K562 (cell line): ENCODE measurements around the gene UBQLN3. TPM values are rescaled to one million over a fixed set of nuclear protein-coding genes. Genes with fewer than 3 reads are reported as not detected.
A peak's percentile ranks its signal among the peaks of the same experiment; 100 is the strongest.

ENCODE experiments used
- BCLAF1 ChIP-seq, 2 experiments: fragments of 450-650 bp in 1 of 2; IDR thresholded peaks; 2 replicates each; pipeline ENCODE4 v1.6.1; 2011 to 2017; ENCODE audit warnings: low read depth in 2 of 2, antibody characterized with exemption in 1 of 2, borderline replicate concordance in 1 of 2, low read length in 1 of 2, mild to moderate bottlenecking in 1 of 2, mixed read lengths in 1 of 2; ENCODE audit not compliant: control insufficient read depth in 1 of 2
- BRF2 ChIP-seq: IDR thresholded peaks from 3 replicates; pipeline ENCODE4 v1.6.1; 2011; ENCODE audit warnings: borderline replicate concordance, mild to moderate bottlenecking; ENCODE audit not compliant: insufficient read length, insufficient read depth
- CHD2 ChIP-seq: IDR thresholded peaks from 2 replicates; pipeline ENCODE4 v1.6.1; 2011; ENCODE audit warnings: low read depth, low read length
- DDX20 ChIP-seq: fragments of 450-650 bp; IDR thresholded peaks from 2 replicates; pipeline ENCODE4 v1.6.1; 2016; ENCODE audit warnings: missing genetic modification characterization, low read depth, mild to moderate bottlenecking, missing compliant biosample characterization, moderate library complexity
- HNRNPL ChIP-seq: fragments of 200-400 bp; formaldehyde crosslinking; IDR thresholded peaks from 2 replicates; pipeline ENCODE4 v1.6.1; 2017; ENCODE audit warnings: low read depth, mild to moderate bottlenecking, low read length
- MAZ ChIP-seq, 2 experiments: fragments of 450-650 bp in 1 of 2; sonication (generic) in 1 of 2; formaldehyde crosslinking; IDR thresholded peaks in 1 of 2; conservative IDR thresholded peaks in 1 of 2; 2 replicates each; pipeline versions ENCODE4 v1.4.0 to v1.5.0; 2020; ENCODE audit warnings: mild to moderate bottlenecking in 1 of 2, missing genetic modification reagents in 1 of 2
- MIER1 ChIP-seq: fragments of 450-650 bp; IDR thresholded peaks from 2 replicates; pipeline ENCODE4 v1.6.1; 2016; ENCODE audit warnings: antibody characterized with exemption, mild to moderate bottlenecking, low read depth
- NFYB ChIP-seq: IDR thresholded peaks from 2 replicates; pipeline ENCODE4 v1.6.1; 2011; ENCODE audit warnings: mild to moderate bottlenecking, moderate library complexity; ENCODE audit not compliant: insufficient read length; ENCODE audit errors: extremely low read depth
- RAD51 ChIP-seq: fragments of 450-650 bp; IDR thresholded peaks from 2 replicates; pipeline ENCODE4 v1.7.1; 2016; ENCODE audit warnings: low read depth, mild to moderate bottlenecking, borderline replicate concordance
- SMAD3 ChIP-seq: fragments of 450-650 bp; formaldehyde crosslinking; conservative IDR thresholded peaks from 2 replicates; pipeline ENCODE4 v1.4.0; 2020; ENCODE audit warnings: mild to moderate bottlenecking
- TRIM24 ChIP-seq, 2 experiments: fragments of 450-650 bp; IDR thresholded peaks; 2 replicates each; pipeline ENCODE4 v1.6.1; 2016
- ZC3H8 ChIP-seq: fragments of 450-650 bp; IDR thresholded peaks from 2 replicates; pipeline ENCODE4 v1.6.1; 2017
- ZNF175 ChIP-seq: fragments of 200-800 bp; sonication (Bioruptor generic); IDR thresholded peaks from 2 replicates; pipeline ENCODE4 v1.6.1; 2016; ENCODE audit warnings: low read depth, mild to moderate bottlenecking, missing genetic modification characterization, missing compliant biosample characterization
- ZNF395 ChIP-seq: fragments of 200-800 bp; sonication (Bioruptor generic); IDR thresholded peaks from 2 replicates; pipeline ENCODE4 v1.6.1; 2017; ENCODE audit warnings: missing genetic modification characterization, missing compliant biosample characterization
- ZNF551 ChIP-seq: fragments of 250-450 bp; sonication (Bioruptor Pico); IDR thresholded peaks from 2 replicates; pipeline ENCODE4 v1.5.0; 2021; ENCODE audit warnings: mild to moderate bottlenecking, moderate library complexity
- ZNF609 ChIP-seq: sonication (generic); formaldehyde crosslinking; IDR thresholded peaks from 2 replicates; pipeline ENCODE4 v1.8.1; 2023; ENCODE audit warnings: missing genetic modification reagents, mild to moderate bottlenecking, borderline replicate concordance
- ZSCAN29 ChIP-seq: fragments of 450-650 bp; IDR thresholded peaks from 2 replicates; pipeline ENCODE4 v1.6.1; 2017
- polyA plus RNA-seq, 8 experiments: library from polyadenylated mRNA; depleted of rRNA in 4 of 8; stranded (reverse) in 5 of 8; unstranded in 3 of 8; fragments of >200 nt; fragmentation: Nextera tagmentation in 2 of 8; fragmentation: Illumina TruSeq in 1 of 8; extraction: Ambion mirVana in 2 of 8; extraction: Trizol in 1 of 8; gene quantifications; 2 replicates each; pipeline versions ENCODE4 v1.2.1 to v1.2.3, GENCODE V29; 2011 to 2014; ENCODE audit warnings: inconsistent platforms in 1 of 8, missing spikeins in 1 of 8
- total RNA-seq, 7 experiments: library from RNA; depleted of rRNA in 6 of 7; stranded (reverse); fragments of >200 nt in 6 of 7; fragmentation: Illumina TruSeq in 2 of 7; extraction: Trizol in 2 of 7; gene quantifications; 2 replicates each; pipeline versions ENCODE4 v1.2.1 to v1.2.3, GENCODE V29; 2011 to 2021; ENCODE audit warnings: low replicate concordance in 1 of 7

Gene UBQLN3
- total and polyA plus RNA-seq, 9 of the 15 experiments (the other 6 are each of a cell fraction or from before 2014, with no cell fraction given): 0.01 to 0.27 TPM; not detected in 7

GRCh38 chr11:5531053-5531831 lies 21.5 kb upstream of the UBQLN3 start (continued):
- TF ChIP-seq CHD2: no peak
- no peak for TF ChIP-seq MIER1
- no peak for TF ChIP-seq ZC3H8
- TF ChIP-seq RAD51: no peak
- TF ChIP-seq SMAD3 (CRISPR knock-in tag): no peak
- no peak for TF ChIP-seq HNRNPL
- TF ChIP-seq ZNF395 (CRISPR knock-in tag): 0 out of 2 replicates have a peak, but pooled peaks have one; percentile 25
- no peak for TF ChIP-seq ZSCAN29
- peak; percentile 12 to 42; a peak in 2 of 4 replicates for TF ChIP-seq TRIM24 (IDR thresholded peaks at IDR 0.05)
- no peak for TF ChIP-seq BCLAF1 (IDR thresholded peaks at IDR 0.05; ENCODE audit: borderline replicate concordance in 1 of 2, control insufficient read depth in 1 of 2, low read depth in 2 of 2, low read length in 1 of 2)
- TF ChIP-seq DDX20 (tag): no peak
- no peak for TF ChIP-seq ZNF609 (CRISPR knock-in tag)
- TF ChIP-seq MAZ (CRISPR knock-in tag; conservative IDR thresholded peaks at IDR 0.05 in 1 of 2, IDR thresholded peaks at IDR 0.05 in 1 of 2): no peak
- no peak for TF ChIP-seq ZNF175
- no peak for TF ChIP-seq NFYB
- no peak for TF ChIP-seq BRF2
- TF ChIP-seq ZNF551 (CRISPR knock-in tag): no peak
